ENCODE results near the gene FAM222A. TPM values are rescaled to one million over a fixed set of nuclear protein-coding genes. Genes with fewer than 3 reads are reported as not detected.
A peak's percentile ranks its signal among the peaks of the same experiment; 100 is the strongest.

Gene FAM222A
- total RNA-seq, 2 donors from 2014 or later: 21.6 to 24.4 TPM

DNA sequence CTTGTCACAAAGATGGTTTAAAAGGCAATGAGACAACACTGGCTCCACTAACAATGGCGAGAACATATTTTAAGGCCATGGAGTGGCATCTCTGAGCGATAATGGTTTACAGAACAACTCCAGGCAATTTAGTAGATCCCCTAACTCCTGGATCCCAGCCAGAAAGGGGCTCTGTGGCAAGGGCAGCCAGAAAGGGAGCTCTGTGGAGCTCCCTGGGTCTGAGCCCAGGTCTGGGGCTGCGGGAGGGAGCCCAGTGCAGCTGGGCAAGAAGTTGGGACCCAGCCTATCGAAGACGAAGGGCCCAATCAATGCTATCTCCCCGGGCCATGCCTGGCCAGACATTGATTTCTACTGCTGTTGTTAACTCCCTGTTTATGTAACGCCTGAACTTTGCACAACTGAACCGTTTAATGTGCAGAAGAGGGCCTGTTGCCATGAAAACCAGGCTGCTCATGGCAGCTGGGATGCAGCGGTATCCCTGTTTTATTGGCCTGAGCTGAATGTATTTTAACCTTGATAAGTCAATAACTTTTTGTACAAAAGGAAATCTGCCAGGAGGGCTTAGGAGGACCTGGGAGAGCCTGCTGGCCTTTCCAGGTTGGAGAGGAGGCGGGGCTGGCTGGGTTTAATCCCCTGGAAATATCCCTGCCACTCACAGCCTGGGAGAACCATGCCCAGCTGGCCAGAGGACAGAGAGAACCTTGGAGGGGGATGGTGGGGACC is 6.7 kb upstream of the FAM222A start:
- no peaks in the 10 kb centered on the region for H3K9me3 ChIP-seq (ENCODE audit: control insufficient read depth, low read length)
- H3K4me3 Mint-ChIP-seq: no peak overlapping the region
- no peaks in the 10 kb centered on the region for H3K36me3 Mint-ChIP-seq (ENCODE audit: low read depth)
- H3K4me1 Mint-ChIP-seq: peaks cover 6% of the 10 kb centered on the region
- peaks cover 6% of the 10 kb centered on the region for H3K27me3 ChIP-seq (ENCODE audit: control insufficient read depth, insufficient read depth, low read length, poor library complexity, severe bottlenecking)
- WGBS, 2 experiments (ENCODE audit: insufficient coverage in 1 of 2, insufficient read length in 1 of 2): 91 to 94% methylated on average over 8 to 10 of the region's 10 CpGs
- no peak overlapping the region for H3K9ac ChIP-seq (ENCODE audit: extremely low read depth, low read length, poor library complexity, severe bottlenecking)
- no peak overlapping the region for H3K4me3 ChIP-seq (ENCODE audit: low read length)
- H3K27ac Mint-ChIP-seq: no peak overlapping the region
- H3K36me3 ChIP-seq (ENCODE audit: control insufficient read depth, insufficient read depth, low read length): no peaks in the 10 kb centered on the region
- no peak overlapping the region for H3K27ac ChIP-seq (ENCODE audit: low read depth, low read length)
- H3K4me1 ChIP-seq (ENCODE audit: control insufficient read depth, insufficient read depth, low read length): peaks cover 6% of the 10 kb centered on the region
- DNase-seq: peak; percentile 77
- H3K9me3 Mint-ChIP-seq: no peaks in the 10 kb centered on the region
- H3K27me3 Mint-ChIP-seq (ENCODE audit: insufficient read depth): peaks cover 25% of the 10 kb centered on the region
- TF ChIP-seq, protein P1, sequence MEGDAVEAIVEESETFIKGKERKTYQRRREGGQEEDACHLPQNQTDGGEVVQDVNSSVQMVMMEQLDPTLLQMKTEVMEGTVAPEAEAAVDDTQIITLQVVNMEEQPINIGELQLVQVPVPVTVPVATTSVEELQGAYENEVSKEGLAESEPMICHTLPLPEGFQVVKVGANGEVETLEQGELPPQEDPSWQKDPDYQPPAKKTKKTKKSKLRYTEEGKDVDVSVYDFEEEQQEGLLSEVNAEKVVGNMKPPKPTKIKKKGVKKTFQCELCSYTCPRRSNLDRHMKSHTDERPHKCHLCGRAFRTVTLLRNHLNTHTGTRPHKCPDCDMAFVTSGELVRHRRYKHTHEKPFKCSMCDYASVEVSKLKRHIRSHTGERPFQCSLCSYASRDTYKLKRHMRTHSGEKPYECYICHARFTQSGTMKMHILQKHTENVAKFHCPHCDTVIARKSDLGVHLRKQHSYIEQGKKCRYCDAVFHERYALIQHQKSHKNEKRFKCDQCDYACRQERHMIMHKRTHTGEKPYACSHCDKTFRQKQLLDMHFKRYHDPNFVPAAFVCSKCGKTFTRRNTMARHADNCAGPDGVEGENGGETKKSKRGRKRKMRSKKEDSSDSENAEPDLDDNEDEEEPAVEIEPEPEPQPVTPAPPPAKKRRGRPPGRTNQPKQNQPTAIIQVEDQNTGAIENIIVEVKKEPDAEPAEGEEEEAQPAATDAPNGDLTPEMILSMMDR (conservative IDR thresholded peaks at IDR 0.05): no peak

DNA sequence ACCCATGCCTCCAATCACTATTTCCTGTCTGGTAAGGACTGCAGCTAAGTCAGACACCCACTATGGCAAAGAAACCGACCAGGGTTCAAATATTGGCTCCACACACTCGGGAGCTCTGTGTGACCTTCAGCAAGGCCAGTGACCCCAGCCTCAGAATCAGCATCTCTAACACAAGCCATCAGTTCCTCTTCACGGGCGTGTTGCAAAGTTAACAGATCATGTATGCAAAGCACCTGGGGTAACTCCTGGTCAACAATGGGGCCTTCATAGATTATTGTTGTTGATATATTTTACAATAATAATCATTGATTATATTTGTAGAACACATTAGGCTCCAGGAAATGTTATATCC is 6.2 kb upstream of the FAM222A start:
- H3K4me3 Mint-ChIP-seq: no peak overlapping the region
- TF ChIP-seq, protein P1 (conservative IDR thresholded peaks at IDR 0.05): no peak

DNA sequence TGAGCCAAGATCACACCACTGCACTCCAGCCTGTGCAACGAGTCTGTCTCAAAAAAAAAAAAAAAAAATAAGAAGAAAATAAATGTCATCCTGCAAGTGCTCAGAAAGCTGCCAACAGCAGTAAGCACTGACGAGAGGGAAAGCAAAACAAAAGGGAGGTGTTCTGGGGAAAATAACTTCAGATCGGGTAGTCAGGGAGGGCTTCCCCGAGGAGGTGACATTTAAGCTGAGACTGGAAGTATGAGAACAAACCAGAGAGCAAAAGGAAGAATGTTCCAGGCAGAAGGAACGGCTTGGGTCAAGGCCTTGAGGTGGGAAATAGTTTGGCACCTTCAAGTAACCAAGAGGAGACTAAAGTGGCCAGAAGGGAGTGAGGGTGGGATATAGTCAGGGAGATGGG is 4.7 kb upstream of the FAM222A start:
- H3K36me3 ChIP-seq (ENCODE audit: control insufficient read depth, insufficient read depth, low read length): no peaks in the 10 kb centered on the region
- WGBS, 2 experiments (ENCODE audit: insufficient coverage in 1 of 2, insufficient read length in 1 of 2): 81 to 94% methylated on average over 5 of the region's 5 CpGs
- DNase-seq: no peak
- H3K27me3 Mint-ChIP-seq (ENCODE audit: insufficient read depth): peaks cover 31% of the 10 kb centered on the region
- H3K9me3 Mint-ChIP-seq: no peaks in the 10 kb centered on the region
- H3K27me3 ChIP-seq (ENCODE audit: control insufficient read depth, insufficient read depth, low read length, poor library complexity, severe bottlenecking): peaks cover 12% of the 10 kb centered on the region
- H3K9ac ChIP-seq (ENCODE audit: extremely low read depth, low read length, poor library complexity, severe bottlenecking): no peak overlapping the region
- TF ChIP-seq, protein P1 (conservative IDR thresholded peaks at IDR 0.05): no peak
- H3K4me1 Mint-ChIP-seq: peaks cover 6% of the 10 kb centered on the region
- H3K4me1 ChIP-seq (ENCODE audit: control insufficient read depth, insufficient read depth, low read length): peaks cover 8% of the 10 kb centered on the region
- no peak overlapping the region for H3K27ac Mint-ChIP-seq
- H3K4me3 Mint-ChIP-seq: no peak overlapping the region
- no peak overlapping the region for H3K27ac ChIP-seq (ENCODE audit: low read depth, low read length)
- no peaks in the 10 kb centered on the region for H3K9me3 ChIP-seq (ENCODE audit: control insufficient read depth, low read length)
- H3K36me3 Mint-ChIP-seq (ENCODE audit: low read depth): no peaks in the 10 kb centered on the region
- H3K4me3 ChIP-seq (ENCODE audit: low read length): no peak overlapping the region

More for the DNA sequence above, 6.2 kb upstream of the FAM222A start:
- no peak for DNase-seq
- Mint-ChIP-seq H3K4me1 (peaks cover 6% of the 10 kb centered on the region), H3K27ac (no peak overlapping the region), H3K36me3 (ENCODE audit: low read depth) (no peaks in the 10 kb centered on the region), H3K9me3 (no peaks in the 10 kb centered on the region), H3K27me3 (ENCODE audit: insufficient read depth) (peaks cover 28% of the 10 kb centered on the region)
- no peaks in the 10 kb centered on the region for H3K36me3 ChIP-seq (ENCODE audit: control insufficient read depth, insufficient read depth, low read length)
- H3K4me3 ChIP-seq (ENCODE audit: low read length): no peak overlapping the region
- no peak overlapping the region for H3K27ac ChIP-seq (ENCODE audit: low read depth, low read length)
- no peaks in the 10 kb centered on the region for H3K9me3 ChIP-seq (ENCODE audit: control insufficient read depth, low read length)
- H3K27me3 ChIP-seq (ENCODE audit: control insufficient read depth, insufficient read depth, low read length, poor library complexity, severe bottlenecking): peaks cover 8% of the 10 kb centered on the region
- H3K9ac ChIP-seq (ENCODE audit: extremely low read depth, low read length, poor library complexity, severe bottlenecking): no peak overlapping the region
- 82 to 91% methylated on average over 4 of the region's 4 CpGs for WGBS, 2 experiments (ENCODE audit: insufficient coverage in 1 of 2, insufficient read length in 1 of 2)
- peaks cover 8% of the 10 kb centered on the region for H3K4me1 ChIP-seq (ENCODE audit: control insufficient read depth, insufficient read depth, low read length)
